ENCODE results near the gene SLC2A8.

The SLC2A8 gene

DNA sequence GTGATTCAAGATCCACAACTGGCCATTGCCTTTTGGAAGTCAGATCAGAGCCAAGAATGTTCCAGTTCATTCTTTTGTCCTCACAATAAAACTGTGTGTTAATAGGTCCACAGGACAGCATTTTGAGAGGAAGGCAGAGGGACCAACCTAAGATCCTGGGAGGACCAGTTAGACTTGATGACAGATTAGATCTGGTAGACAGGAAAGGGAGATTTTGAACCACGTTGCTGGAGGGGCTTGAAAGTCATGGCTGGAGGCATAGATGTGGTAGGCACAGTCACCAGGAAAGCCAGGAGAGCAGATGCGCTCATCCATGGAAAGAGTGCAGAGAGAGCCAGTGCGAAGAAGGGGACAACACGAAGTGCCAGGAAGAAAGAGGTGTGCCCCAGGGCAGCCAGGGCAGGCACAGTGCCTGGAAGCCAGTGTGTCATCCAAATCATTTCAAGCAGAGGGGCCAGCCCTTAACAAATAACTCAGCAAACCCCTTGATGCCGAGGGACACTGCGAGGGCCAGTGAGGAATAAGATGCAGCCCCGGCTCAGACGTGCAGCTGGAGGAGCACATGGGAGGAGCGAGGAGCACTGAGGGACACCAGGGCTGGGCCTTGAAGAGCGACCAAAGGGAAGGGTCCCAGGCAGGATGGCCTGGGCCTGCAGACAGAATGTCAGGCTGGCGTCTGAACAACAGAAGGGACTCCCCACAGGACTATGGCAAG, 12.8 kb upstream of the SLC2A8 start:
- no peak for DNase-seq

DNA sequence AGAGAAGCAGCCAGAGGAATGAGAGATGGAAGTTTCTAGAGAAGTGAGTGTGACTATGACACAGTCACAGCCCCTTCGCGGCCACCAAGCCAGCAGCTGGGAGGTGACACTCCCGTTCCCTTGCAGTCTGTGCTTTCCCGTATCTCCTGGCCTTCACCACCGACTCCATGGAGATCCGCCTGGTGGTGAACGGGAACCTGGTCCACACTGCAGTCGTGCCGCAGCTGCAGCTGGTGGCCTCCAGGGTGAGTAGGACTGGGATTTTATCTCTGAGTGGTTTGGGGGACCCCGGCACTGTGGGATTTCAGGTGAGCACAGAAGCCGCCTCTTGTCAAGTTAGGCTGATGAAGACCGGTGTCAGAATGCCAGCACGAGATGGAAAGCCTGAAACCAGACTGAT, 12.1 kb upstream of the SLC2A8 start:
- no peak for DNase-seq

DNA sequence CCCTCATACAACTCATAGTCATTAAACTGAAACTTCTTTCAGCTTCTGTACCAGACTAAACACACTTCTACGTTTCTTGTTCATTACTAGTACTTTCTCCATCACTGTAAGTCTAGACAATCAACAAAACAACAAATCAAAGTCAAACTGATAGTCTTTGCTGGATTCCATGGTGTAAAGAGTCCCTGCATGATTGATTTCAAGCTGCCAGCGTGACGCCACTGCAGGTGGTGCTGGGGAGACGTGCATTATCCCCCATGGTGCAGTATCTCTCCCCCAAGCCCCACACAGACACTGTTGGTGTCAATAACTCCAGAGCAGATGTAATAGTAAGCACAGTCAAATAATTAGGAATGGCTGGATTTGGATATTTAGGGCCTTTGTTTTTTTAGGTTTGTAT, 10.7 kb upstream of the SLC2A8 start:
- no peak for DNase-seq

DNA sequence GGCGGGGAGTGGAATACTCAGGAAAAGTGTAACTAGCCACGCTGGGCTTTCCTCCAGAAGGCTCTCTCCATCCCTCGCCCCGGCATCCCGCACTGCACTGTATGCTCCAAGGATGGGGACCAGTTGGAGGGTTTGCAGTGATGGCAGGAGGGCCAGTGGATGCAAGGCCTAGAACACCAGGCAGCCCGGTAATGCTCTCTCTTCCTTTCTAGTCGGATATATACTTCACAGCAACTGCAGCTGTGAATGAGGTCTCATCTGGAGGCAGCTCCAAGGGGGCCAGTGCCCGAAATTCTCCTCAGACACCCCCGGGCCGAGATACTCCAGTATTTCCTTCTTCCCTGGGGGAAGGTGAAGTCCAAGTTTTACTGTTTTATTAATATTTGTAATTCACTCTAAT, 10.0 kb upstream of the SLC2A8 start:
- no peak for DNase-seq

DNA sequence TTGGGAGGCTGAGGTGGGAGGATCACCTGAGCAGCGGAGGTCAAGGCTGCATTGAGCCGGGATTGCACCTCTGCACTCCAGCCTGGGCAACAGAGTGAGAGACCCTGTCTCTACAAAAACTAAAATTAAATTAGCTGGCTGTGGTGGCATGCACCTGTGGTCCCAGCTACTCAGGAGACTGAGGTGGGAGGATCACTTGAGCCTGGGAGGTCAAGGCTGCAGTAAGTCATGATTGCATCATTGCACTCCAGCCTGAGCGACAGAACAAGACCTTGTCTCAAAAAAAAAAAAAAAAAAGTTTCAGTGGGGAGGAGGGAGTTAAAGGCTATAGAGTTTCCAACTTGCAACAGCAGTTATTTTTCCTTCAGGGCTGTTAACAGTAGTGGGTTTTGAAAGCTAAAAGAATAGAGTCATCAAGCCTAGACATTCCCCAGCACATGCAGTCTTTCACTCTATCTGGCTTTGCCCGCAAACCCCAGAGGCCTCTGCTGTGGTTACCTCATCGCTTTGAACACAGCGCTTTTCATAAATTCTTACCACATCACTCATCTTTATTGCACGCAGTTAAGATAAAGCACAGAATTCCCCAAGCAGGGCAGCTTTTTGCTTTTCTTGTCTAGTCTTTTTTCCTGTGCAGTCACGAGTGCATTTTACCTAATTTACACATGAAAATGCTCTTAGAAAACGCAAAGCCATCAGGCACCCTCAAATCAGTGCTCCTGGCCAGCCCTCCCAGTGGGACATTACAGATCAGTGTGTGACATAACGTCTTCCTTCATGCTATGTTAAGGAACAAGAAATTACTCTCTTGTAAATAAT, 8.7 kb upstream of the SLC2A8 start:
- peak; percentile 81 to 89 for DNase-seq

DNA sequence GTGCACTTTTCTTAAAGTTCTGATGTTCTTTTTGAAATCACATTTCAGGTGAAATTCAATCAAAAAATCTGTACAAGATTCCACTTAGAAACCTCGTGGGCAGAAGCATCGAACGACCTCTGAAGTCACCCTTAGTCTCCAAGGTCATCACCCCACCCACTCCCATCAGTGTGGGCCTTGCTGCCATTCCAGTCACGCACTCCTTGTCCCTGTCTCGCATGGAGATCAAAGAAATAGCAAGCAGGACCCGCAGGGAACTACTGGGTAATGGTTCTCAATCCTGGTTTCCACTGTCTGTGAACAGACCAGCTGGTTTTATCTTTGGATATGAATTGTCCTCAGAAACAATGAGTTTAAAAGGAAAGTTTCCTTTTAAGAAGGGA, 8.1 kb upstream of the SLC2A8 start:
- no peak for DNase-seq

DNA sequence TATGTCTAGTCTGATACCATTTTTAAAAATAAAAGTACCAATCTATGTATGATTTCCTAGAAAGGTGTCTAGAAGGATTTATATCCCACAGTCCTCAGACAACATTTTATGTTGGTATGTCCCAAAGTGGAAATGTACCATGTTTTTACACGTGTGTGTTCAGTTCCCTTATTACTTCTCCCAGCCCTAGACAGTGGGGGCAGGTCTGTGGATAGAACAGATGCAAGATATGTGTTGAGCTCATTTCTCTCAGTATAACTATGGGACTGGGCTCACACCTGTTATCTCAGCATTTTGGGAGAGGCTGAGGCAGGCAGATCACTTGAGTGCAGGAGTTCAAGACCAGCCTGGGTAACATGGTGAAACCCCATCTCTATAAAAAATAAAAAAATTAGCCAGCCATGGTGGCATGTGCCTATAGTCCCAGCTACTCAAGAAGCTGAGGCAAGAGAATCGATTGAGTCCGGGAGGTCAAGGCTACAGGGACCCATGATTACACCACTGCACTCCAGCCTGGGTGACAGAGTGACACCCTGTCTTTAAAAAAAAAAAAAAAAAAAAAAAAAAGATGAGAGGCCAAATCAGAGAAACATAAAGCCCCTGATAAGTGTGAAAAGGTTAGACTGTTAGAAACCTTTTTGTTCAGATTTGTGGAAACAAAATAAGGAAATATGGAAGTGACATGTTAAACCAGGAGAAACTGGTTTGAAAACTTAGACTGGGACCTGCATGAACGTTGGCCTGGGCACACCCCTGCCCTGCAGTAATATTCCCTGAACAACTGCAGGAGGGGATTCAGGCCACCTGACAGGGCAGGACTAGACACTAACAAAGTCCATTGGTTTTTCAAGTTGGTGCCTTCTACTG, 7.4 kb upstream of the SLC2A8 start:
- no peak for DNase-seq

DNA sequence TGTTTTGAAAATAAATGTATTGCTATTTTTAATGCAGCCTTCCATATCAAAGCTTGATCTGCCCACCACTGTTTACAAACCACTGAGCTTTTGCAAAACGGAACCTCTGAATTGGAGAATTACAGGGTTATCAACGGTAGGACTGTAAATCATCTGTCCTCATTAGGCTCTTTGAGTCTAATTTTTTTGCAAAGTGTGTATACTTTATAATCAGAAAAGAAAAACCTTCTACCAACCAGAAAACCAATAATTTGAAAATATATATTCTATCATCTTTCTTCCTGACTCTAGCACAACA, 6.8 kb upstream of the SLC2A8 start:
- no peak for DNase-seq

DNA sequence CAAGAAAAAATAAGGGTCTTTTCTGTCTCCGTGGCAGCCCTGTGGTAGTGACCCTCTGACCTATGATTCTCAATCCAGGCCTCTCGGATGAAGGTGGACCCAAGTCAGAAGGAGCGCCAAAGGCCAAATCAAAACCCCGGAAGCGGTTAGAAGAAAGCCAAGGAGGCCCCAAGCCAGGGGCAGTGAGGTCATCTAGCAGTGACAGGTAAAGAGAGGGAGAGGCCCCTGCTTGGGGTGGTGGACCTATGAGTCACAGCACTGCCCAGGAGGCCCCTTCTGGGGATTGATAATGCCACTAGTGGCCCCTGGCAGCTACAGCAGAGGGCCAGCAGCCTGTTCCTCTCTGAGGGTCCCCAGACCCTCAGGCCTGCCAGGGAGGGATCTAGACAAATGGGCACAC, 6.4 kb upstream of the SLC2A8 start:
- no peak for DNase-seq

DNA sequence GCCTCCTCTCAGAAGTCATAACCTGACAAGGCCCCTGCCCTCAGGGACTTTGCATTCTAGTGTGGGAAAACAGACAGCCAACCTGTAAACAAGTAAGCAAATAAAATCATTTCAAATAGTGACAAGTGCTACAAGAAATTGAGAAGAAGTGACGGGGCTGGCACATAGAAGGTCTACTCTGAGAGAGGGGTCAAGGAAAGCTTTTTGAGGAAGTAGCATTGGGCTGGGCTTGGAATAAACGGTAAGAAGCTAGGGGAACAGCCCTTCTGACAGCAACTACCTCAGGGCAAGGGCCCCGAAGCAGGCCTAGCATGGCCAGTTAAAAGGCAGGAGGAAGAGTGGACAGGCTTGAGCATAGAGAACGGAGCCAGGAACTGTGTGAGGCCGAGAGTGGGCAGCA, 4.8 kb upstream of the SLC2A8 start:
- no peak for DNase-seq

DNA sequence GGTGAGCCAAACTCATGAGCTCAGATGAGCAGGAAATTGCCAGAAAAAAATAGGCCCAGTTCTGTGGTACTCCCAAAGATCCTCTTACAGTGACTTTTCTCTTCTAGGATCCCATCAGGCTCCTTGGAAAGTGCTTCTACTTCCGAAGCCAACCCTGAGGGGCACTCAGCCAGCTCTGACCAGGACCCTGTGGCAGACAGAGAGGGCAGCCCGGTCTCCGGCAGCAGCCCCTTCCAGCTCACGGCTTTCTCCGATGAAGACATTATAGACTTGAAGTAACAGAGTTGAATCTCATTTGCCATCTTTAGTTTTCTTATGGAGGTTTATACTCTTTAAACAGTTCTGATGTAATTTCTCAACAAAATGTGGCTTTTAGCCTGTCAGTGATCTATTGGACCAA, 4.0 kb upstream of the SLC2A8 start:
- no peak for DNase-seq

DNA sequence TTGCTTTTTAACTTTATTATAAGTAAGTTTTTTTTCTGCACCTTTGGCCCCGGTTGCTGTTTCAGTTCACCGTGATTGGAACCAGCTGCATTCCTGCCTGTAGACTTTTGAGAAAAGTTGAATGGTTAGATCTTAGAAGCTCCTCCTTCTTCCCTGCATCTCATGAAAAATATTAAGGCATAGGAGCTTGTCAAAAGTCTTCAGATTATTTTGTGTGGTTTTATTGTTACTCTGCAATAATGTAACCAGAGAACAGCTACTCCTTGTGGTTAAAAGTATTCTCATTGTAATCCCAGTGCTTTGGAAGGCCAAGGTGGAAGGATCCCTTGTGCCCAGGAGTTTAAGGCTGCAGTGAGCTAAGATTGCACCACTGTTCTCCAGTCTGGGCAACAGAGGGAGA, 3.3 kb upstream of the SLC2A8 start:
- no peak for DNase-seq

DNA sequence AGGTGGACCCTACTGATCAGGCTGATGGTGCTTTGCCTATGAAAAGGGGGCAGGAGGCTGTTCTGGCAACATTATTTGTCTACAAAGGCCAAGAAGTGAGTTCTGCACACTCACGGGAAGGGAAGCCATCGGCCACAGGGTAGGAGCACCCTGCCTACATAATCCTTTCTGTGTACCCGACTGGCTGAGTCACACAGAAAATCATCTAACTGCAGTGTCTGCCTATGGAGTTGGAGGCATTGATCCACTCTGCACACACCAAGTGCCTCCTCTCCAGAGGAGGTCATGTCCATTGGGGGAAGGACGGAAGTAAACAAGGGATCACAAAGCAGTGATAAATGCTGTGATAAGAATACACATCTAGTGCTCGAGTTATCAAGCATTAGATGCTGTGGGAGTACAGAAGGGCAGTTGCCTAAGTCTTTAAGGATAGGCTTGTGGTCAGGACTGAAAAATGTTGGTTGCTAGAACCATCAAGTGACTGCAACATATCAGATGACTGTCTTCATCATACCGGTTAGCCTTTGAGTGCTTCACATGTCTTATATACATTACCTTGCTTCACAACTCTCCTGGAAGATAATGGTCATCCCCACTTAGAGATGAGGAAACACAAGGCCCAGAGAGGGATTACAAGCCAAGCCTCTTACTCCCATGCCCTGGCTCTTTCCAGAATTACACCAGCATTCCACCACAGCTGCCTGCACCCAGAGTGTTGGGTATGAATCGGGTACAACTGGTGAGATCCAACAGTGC, 1.3 kb upstream of the SLC2A8 start:
- no peak for DNase-seq

DNA sequence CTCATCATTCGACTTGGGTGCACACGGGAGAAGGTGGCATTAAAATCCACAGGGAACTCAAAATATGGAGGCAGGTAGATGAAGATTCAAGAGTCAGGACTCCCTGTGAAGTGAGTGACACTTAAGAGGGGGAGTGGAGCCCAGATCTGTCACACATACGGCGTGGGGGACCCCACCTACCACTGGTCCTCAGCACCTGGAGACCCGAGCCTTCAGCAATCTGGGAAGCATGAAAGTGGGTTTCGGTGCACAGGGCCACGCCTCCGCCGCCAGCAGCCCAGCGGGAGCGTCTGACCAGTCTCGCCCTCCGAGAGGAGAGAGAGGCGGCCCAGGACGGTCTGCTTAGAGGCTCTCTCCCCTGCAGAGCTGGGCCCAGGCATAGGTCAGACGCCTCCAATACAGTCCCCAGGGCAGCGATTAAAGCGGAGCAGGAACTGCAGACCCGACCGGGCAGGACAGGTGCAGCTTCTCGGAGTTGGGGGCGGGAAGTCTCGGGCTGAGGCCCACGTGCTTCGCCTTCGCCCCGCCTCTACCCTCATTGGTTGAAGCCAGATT, 639 bp upstream of the SLC2A8 start:
- DNase-seq = no peak

DNA sequence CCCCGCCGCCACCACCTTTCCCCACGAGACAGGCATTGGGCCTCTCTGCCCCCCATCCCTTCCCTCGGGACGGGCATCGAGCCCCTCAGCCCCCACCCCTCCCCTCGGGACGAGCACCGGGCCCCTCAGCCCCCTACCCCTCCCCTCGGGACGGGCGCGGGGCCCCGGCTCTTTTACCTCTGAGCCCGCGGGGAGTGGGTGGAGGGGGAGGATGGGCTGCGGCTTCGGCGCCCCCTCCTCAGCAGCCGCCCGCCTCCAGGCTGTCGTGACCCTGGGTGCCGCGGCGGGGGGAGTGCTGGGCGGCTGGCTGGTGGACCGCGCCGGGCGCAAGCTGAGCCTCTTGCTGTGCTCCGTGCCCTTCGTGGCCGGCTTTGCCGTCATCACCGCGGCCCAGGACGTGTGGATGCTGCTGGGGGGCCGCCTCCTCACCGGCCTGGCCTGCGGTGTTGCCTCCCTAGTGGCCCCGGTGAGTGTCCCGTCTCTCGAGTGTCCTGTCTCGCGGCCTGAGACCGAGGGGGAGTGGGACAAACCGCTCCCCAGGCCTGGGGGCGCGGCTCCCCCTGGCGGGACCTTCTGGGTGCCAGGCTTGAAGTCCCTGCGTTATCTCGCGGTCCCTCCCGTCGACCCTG, 791 bp downstream of the SLC2A8 start:
- peak in 1 of 2 donors; percentile 21 for DNase-seq

DNA sequence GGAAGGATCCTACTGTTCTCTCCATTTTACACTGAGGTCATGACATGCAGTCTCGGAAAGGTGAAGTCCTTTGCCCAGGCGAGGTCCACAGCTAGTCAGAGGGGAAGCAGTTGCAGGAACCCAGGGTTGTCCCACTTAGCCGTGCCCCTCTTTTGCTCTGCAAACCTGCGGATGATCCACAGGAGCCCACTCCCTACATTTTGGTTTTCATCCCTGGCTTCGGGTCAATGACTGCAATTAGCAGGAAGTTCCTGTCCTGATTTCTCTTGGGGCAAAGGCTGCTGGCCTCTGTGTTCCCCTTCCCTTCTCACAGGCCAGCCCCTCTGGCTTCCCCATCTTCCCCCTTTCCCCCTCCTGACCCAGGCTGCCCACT, 1.3 kb downstream of the SLC2A8 start:
- DNase-seq = no peak

DNA sequence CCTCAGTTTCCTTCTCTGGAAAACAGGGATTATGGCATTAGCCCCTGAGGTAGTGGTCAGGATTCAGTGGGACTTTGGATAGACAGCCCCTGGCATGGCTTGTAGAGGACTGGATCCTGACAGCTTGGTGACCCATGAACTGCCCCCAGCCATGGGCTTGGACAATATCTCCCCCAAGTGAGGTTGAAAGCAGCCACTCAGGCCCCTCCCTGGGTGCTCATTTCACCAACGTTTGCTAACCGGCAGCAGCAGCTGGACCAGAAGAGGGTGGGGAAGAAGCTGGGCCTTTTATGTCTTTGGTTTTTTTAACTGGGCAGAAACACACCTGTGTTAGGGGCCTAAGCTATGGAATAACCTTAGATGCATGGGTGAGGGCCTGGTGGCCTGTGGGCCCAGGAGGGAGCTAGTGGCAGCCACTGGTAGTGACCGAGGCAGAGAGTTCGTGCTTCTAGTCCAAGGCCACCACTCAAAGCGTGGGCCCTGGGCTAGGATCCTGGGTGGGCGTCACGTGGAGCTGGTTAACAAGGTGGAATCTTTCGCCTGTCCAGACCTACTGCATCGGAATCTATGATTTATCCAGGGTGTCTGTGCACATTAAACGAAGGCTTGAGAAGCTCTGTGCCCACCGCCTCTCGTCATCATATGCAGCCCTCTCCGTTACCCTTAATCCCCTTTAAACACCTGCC, 1.9 kb downstream of the SLC2A8 start:
- no peak for DNase-seq

DNA sequence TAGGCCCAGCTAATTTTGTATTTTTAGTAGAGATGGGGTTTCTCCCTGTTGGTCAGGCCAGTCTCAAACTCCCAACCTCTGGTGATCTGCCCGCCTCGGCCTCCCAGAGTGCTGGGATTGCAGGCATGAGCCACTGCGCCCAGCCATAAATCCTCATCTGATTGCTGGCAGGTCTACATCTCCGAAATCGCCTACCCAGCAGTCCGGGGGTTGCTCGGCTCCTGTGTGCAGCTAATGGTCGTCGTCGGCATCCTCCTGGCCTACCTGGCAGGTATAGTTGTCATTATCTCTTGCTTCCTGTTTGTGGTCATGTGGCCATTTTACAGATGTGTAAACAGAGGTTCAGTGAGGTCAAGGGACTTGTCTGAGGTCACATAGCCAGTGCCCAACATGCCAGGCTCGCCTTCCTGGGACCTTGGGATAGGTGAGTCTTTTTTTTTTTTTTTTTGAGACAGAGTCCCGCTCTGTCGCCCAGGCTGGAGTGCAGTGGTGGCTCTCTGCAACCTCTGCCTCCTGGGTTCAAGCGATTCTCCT, 2.8 kb downstream of the SLC2A8 start:
- DNase-seq = no peak

DNA sequence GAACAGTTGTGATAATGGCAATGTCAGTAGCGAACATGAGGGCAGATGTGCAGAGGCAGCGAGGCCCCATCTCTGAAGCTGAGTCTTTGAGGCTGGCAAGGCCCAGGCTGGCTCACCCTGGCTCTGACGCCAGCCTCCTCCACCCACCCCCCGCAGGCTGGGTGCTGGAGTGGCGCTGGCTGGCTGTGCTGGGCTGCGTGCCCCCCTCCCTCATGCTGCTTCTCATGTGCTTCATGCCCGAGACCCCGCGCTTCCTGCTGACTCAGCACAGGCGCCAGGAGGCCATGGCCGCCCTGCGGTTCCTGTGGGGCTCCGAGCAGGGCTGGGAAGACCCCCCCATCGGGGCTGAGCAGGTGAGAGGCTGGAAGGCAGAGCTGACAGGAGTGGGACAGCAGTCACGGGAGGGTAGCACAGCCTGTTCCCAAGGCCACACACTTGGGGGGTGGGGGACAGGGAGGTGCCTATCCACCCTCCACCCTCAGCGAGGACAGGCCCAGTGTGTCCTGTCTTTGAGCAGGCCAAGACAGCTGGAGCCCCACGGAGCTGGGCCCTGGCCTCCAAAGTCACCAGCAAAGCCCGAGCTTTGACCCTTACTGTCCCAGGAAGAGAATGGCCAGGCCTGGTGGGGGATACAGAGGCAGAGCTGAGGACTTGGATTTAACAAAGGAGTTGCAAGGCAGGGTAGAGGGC, 5.6 kb downstream of the SLC2A8 start:
- DNase-seq = no peak

DNA sequence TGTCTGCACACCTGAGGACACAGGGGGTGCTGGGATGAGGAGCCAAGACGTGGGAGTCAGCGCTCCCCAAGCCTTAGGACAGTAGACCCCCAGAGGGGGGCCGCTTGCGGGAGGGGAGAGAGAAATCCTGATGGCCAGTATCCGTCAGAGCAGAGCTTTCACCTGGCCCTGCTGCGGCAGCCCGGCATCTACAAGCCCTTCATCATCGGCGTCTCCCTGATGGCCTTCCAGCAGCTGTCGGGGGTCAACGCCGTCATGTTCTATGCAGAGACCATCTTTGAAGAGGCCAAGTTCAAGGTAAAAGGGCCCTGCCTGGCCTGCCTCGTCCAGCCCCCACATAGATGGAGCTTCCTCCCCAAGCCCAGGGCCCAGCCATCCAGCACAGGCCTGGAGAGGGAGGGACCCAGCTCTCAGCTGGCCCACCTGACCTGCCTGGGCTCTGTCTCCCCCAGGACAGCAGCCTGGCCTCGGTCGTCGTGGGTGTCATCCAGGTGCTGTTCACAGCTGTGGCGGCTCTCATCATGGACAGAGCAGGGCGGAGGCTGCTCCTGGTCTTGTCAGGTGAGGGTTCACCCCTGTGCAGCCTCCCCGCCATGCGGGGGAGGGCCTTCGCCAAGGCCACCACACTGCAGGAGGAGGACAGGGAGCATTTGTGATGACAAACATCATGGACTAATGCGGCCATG, 6.7 kb downstream of the SLC2A8 start:
- no peak for DNase-seq
